ENCODE results near the gene SULT6B1.

- TF ChIP-seq CTCF (conservative IDR thresholded peaks at IDR 0.05; ENCODE audit: low read depth, low read length) (no peak), EZH2 (IDR thresholded peaks at IDR 0.05; ENCODE audit: borderline replicate concordance, low read depth, low read length, poor library complexity, severe bottlenecking) (no peak)
Observed at GRCh38 chr2:37188570-37188969, at the start of gene SULT6B1.

Measured in A673 (cell line).